Measurements from ENCODE around the gene TAC1. TPM values are rescaled to one million over a fixed set of nuclear protein-coding genes. Genes with fewer than 3 reads are reported as not detected.

Gene TAC1
- total and polyA plus RNA-seq, 2 donors (not counting 3 experiments of a cell fraction or from before 2014, with no cell fraction given) = not detected

DNA sequence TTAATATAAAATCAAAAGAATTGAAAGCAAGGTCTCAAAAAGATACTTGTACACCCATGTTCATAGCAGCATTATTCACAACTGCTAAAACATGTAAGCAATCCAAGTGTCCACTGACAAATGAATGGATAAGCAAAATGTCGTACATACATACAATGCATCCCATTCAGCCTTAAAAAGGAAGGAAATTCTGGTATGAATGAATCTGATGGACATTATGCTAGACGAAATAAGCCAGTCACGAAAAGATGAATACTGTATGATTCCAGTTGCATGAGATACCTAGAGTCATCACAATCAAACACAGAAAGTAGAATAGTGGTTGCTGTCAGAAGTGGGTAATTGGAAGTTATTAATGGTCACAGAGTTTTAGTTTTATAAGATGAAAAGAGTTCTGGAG, 9.5 kb upstream of the TAC1 start:
- Histone ChIP-seq H3K9me3 (replicated peaks; ENCODE audit: control insufficient read depth, insufficient read depth, low read length) (no peaks in the 10 kb centered on the region), H3K9me1 (replicated peaks; ENCODE audit: control insufficient read depth, extremely low read depth, insufficient read depth, low read length) (no peaks in the 10 kb centered on the region), H2AFZ (ENCODE audit: low read depth, low read length) (no peak overlapping the region), H3K4me3 (replicated peaks in 1 of 3; ENCODE audit: insufficient read depth in 1 of 3, low read depth in 1 of 3, low read length in 3 of 3) (no peak overlapping the region), H3K9ac (replicated peaks; ENCODE audit: extremely low read depth, insufficient read depth, low read length) (no peak overlapping the region), H3K4me2 (ENCODE audit: insufficient read depth, low read length) (no peak overlapping the region), H3K27me3 (ENCODE audit: control insufficient read depth in 2 of 2, insufficient read depth in 2 of 2, low read length in 2 of 2) (no peaks in the 10 kb centered on the region), H4K20me1 (replicated peaks; ENCODE audit: control insufficient read depth, extremely low read depth, insufficient read depth, low read length) (no peaks in the 10 kb centered on the region), H3K27ac (ENCODE audit: insufficient read depth, low read depth, low read length) (no peak overlapping the region), H3K36me3 (ENCODE audit: control insufficient read depth in 2 of 2, extremely low read depth in 1 of 2, insufficient read depth in 2 of 2, low read length in 2 of 2) (no peaks in the 10 kb centered on the region), H3K4me1 (ENCODE audit: control insufficient read depth, extremely low read depth, insufficient read depth, low read length) (no peaks in the 10 kb centered on the region), H3K79me2 (ENCODE audit: control insufficient read depth, insufficient read depth, low read length) (no peaks in the 10 kb centered on the region)
- ChIA-PET CTCF (no interaction called here), POLR2A (no interaction called here)
- no peak for DNase-seq (ENCODE audit: low read depth, low spot score)
- no peak for TF ChIP-seq MYC (IDR thresholded peaks at IDR 0.05; ENCODE audit: low read depth, low read length)
- dilution Hi-C loops (cut with MboI; ENCODE audit: extremely low pct_ligation_motif_present, low sequenced_read_pairs) = no loop called here
- intact Hi-C loops (cut with micrococcal nuclease) = no loop called here
- no TSS peak for BruUV-seq (replicated peaks)
- FAIRE-seq = no peak

DNA sequence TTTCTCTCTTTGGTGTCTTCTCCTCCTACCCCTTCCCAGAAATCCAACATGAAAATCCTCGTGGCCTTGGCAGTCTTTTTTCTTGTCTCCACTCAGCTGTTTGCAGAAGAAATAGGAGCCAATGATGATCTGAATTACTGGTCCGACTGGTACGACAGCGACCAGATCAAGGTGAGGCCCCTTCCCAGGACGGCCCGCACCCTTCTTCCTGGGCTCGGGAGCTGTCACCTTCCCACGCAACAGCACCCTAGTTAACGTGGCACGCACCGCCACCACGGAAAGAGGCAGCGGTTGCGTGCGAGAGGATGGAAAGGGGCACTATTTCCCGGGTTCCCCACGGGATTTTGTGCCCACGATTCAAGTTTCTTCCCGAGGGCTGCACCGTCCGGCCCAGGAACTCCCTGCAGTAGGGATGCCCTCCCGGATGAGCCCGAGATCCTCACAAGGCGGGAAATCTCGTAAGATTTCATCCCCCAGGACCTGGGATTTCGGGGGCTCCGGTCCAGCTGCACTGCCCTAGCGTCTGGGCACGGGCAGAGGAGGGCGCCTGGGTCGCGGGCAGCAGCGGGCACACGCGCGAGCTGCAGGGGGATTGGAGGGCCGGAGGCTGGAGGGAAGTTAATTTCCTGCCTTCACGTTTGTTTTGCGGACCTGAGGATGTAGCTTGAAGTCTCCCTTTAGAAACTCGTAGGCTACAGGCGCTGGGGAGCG, 834 bp downstream of the TAC1 start:
- FAIRE-seq = no peak
- Histone ChIP-seq H3K27me3 (ENCODE audit: control insufficient read depth in 2 of 2, insufficient read depth in 2 of 2, low read length in 2 of 2) (peaks cover 29 to 36% of the 10 kb centered on the region in 2 experiments), H3K4me3 (replicated peaks in 1 of 3; ENCODE audit: insufficient read depth in 1 of 3, low read depth in 1 of 3, low read length in 3 of 3) (no peak overlapping the region), H4K20me1 (replicated peaks; ENCODE audit: control insufficient read depth, extremely low read depth, insufficient read depth, low read length) (no peaks in the 10 kb centered on the region), H2AFZ (ENCODE audit: low read depth, low read length) (no peak overlapping the region), H3K9ac (replicated peaks; ENCODE audit: extremely low read depth, insufficient read depth, low read length) (no peak overlapping the region), H3K4me1 (ENCODE audit: control insufficient read depth, extremely low read depth, insufficient read depth, low read length) (peaks cover 2% of the 10 kb centered on the region), H3K79me2 (ENCODE audit: control insufficient read depth, insufficient read depth, low read length) (no peaks in the 10 kb centered on the region), H3K9me1 (replicated peaks; ENCODE audit: control insufficient read depth, extremely low read depth, insufficient read depth, low read length) (no peaks in the 10 kb centered on the region), H3K36me3 (ENCODE audit: control insufficient read depth in 2 of 2, extremely low read depth in 1 of 2, insufficient read depth in 2 of 2, low read length in 2 of 2) (no peaks in the 10 kb centered on the region), H3K27ac (ENCODE audit: insufficient read depth, low read depth, low read length) (no peak overlapping the region), H3K9me3 (replicated peaks; ENCODE audit: control insufficient read depth, insufficient read depth, low read length) (no peaks in the 10 kb centered on the region), H3K4me2 (ENCODE audit: insufficient read depth, low read length) (no peak overlapping the region)
- ChIA-PET POLR2A (no interaction called here), CTCF (no interaction called here)
- TF ChIP-seq MYC (IDR thresholded peaks at IDR 0.05; ENCODE audit: low read depth, low read length) (no peak), EZH2 (IDR thresholded peaks at IDR 0.05; ENCODE audit: borderline replicate concordance, low read depth, low read length, severe bottlenecking) (no peak), CTCF (IDR thresholded peaks at IDR 0.05; ENCODE audit: extremely low read depth in 1 of 2, insufficient read depth in 1 of 2, low read depth in 1 of 2, low read length in 2 of 2) (no peak), MAX (IDR thresholded peaks at IDR 0.05; ENCODE audit: insufficient read depth, insufficient read length) (no peak), POLR2AphosphoS5 (IDR thresholded peaks at IDR 0.05; ENCODE audit: insufficient read depth, low read depth, low read length) (no peak), GATA2 (IDR thresholded peaks at IDR 0.05; ENCODE audit: insufficient read depth, insufficient read length, low read depth, low read length) (no peak), POLR2A (IDR thresholded peaks at IDR 0.05; ENCODE audit: low read depth, low read length) (no peak), FOS (IDR thresholded peaks at IDR 0.05; ENCODE audit: borderline replicate concordance, insufficient read depth, low read length) (no peak), JUN (IDR thresholded peaks at IDR 0.05; ENCODE audit: borderline replicate concordance, insufficient read depth, insufficient read length, low read depth) (no peak)
- intact Hi-C loops (cut with micrococcal nuclease) = no loop called here
- BruUV-seq (replicated peaks) = no TSS peak
- dilution Hi-C loops (cut with MboI; ENCODE audit: extremely low pct_ligation_motif_present, low sequenced_read_pairs) = no loop called here
- no peak for DNase-seq (ENCODE audit: low read depth, low spot score)

All from endothelial cell of umbilical vein (primary cell).